HG03442 (cell line): ENCODE measurements around the gene MASP1.
A peak's percentile ranks its signal among the peaks of the same experiment; 100 is the strongest.

Experiments
- ATAC-seq: cut with Tn5 transposase; IDR thresholded peaks from one replicate; pipeline ENCODE4 v1.9.1; 2021; ENCODE audit warnings: mild to moderate bottlenecking, moderate library complexity; ENCODE audit not compliant: unreplicated experiment

Gene MASP1, protein sequence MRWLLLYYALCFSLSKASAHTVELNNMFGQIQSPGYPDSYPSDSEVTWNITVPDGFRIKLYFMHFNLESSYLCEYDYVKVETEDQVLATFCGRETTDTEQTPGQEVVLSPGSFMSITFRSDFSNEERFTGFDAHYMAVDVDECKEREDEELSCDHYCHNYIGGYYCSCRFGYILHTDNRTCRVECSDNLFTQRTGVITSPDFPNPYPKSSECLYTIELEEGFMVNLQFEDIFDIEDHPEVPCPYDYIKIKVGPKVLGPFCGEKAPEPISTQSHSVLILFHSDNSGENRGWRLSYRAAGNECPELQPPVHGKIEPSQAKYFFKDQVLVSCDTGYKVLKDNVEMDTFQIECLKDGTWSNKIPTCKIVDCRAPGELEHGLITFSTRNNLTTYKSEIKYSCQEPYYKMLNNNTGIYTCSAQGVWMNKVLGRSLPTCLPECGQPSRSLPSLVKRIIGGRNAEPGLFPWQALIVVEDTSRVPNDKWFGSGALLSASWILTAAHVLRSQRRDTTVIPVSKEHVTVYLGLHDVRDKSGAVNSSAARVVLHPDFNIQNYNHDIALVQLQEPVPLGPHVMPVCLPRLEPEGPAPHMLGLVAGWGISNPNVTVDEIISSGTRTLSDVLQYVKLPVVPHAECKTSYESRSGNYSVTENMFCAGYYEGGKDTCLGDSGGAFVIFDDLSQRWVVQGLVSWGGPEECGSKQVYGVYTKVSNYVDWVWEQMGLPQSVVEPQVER

DNA sequence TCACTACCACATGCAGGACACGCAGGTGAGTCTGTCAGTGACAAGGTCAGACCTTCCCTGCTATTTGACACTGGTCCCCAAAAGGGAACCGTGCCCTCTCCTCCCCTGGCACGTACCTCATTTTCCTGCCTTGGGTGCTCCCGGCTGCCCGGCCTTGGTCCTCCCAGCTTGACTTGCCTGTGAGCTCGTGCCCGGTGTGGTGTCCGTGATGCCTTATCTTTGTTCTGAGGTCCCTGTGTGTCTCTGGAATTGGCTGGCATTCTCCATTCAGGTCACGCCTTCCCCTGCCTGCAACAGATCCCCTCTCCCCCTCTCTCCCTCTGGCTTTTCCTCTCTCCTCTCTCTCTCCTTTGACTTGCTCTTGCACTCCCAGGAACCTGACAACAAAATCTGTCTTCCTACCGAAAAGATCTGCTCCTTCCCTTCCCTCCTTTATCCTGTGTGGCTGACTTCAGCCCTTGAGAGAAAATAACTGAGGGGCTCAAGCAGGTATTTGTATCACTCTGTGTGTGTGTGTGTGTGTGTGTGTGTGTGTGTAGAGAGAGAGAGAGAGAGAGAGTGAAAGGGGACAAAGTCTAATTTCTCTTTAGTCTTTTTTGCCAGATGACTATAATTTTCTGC lies at the start of gene MASP1:
Gene MASP1, minus strand, starts transcription at position 226 of the 621 bp plus-strand sequence. Its CDS starts 105 bp downstream, at position 121.
- ATAC-seq: no peak

- ATAC-seq: no peak
Observed at GRCh38 chr3:187340578-187340977, 49.0 kb upstream of the MASP1 start.

DNA sequence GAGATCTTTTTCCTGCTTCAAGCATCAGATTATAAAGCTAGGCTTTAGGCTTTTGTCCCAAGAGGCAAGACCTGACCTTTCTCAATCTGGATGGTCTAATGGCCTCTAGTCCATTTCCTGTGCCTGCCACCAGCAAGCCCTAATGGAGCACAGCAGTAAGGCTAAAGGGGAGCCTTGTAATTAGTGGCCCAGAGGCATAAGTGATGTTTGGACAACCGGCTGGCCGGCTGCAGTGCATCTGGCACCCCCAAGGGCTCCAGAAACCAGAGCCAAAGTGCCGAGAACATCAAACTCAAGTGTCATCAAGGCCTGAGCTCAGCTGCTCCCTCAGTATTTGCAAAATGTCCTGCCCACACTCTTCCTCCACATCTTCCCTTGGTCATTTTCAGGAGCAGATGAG lies 44.8 kb upstream of the MASP1 start:
- no peak for ATAC-seq

GRCh38 chr3:187334904-187335303 lies 43.4 kb upstream of the MASP1 start:
- ATAC-seq: no peak

GRCh38 chr3:187328691-187329090 lies 37.2 kb upstream of the MASP1 start:
- ATAC-seq: no peak

DNA sequence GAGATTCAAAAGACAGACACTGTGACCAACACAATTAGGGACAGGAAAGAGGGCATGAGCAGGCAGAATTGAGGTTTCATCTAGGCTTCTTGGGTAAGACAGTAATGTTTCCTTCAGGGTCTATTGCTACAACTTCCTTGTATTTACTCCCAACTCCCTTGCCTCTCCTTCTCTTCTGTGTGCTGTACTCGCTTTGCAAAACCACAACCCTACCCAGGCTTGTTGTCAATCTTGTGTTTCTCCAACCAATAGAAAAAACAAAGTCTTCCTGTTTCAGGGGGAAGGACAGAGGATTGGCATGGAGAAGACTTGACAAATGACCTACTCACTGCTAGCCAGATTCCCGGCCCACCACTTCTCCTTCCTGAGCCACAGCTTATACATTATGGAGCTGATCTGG lies 36.3 kb upstream of the MASP1 start:
- no peak for ATAC-seq

DNA sequence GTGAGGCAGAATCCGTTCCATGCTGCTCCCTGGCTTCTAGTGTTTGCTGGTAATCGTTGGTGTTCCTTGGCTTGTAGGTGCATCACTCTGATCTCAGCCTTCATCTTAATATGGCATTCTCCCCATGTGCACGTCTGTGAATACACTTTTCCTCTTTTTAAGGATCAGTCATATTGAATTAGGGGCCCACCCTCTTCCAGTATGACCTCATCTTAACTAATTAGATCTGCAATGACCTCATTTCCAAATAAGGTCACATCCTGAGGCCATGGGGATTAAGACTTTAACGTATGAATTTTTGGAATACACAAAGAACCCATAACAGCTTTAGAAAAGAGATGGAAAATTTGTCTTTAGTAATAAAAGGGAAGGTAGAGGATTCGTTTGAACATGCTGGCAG lies 34.1 kb upstream of the MASP1 start:
- ATAC-seq: no peak

DNA sequence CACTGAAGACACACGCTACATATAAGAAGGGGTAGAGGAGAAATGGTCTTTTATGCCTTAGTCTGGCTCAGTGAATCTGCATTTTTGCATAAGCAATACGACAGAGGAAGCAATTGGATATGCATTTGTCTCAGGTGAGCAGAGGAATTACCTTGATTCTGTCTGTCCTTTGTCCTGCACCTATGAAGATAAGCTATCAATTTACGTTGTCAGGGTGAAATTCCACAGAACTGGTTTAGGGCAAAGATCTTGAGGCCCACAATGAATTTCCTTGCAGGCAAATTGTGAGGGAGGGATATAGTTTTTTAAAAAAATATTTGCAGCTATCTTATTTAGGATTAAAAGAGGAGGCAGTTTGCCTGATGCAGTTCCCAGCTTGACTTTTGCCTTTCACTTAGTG lies 31.6 kb upstream of the MASP1 start:
- ATAC-seq: no peak

DNA sequence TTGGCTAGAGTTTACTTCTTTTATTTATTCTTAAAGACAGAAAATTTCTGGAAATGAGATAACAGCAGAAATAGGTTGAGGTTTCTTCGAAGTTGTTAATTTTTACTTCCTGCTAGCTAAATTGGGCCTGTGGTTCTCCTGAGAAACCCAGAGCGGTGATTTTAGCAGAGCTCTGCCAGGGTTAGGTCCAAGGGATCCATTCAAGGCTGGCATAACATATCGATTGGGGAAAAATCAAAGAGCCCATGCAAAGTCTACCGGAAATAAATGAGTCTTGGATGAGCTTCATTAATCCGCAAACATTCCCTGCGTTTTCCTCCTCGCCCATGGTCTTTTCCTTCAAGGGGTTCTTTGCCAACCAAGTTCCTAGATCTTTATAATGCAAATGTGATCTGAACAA lies 30.8 kb upstream of the MASP1 start:
- no peak for ATAC-seq

DNA sequence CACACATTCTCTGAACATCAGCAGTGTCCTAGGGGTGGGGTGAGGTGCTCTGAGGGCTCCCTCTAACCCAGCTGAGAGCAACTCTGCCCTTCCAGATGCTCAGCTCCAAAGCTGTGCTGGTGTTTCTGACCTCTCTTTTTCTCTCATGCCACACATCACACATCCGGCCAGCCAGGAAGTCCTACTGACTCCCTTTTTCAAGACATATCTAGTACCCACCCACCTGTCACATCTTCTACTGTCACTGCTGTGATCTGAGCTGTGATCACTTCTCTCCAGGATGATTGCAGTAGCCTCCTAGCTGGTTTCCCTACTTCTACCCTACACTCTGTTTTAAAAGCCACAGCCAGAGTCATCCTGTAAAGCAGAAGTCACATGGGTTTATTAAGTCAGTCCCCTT lies 30.2 kb upstream of the MASP1 start:
- ATAC-seq: no peak

- peak; percentile 89 for ATAC-seq
Observed at GRCh38 chr3:187319699-187320302, 28.3 kb upstream of the MASP1 start.

DNA sequence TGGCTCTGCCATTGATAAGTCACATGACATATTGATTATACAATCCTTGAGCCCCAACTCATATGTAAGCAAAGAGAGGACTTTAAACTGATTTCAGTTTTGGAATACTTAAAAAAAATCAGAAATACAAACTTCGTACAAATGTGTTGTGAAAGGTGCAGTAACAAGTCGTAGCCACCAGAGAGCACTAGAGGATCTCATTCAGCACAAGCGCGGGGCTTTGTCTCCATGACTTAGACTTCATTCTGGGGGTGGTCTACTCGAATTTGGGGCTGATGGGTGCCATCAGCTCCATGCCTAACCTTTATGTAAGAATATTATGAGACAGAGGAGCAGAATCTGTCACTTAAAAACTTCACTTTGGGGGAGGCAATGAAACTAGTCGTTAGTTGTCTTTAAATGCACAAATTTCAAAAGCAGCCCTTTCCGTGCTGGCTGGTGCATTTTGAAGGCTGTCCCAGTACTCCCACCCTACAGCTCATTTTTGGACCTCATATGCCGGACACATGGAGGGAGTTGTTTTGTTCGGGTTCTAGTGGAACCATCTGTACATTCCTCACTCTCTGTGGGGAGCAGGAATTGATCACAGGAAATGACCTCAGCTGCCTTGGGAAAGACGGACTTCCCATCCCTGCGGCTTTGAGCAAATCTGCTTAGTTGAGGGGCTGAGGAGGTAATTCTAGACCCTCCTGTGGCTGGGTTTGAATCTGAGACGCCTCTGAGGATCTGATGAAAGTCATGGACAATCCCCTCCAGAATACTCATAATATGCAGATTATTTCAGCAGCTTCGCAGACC lies 27.5 kb upstream of the MASP1 start:
- no peak for ATAC-seq

DNA sequence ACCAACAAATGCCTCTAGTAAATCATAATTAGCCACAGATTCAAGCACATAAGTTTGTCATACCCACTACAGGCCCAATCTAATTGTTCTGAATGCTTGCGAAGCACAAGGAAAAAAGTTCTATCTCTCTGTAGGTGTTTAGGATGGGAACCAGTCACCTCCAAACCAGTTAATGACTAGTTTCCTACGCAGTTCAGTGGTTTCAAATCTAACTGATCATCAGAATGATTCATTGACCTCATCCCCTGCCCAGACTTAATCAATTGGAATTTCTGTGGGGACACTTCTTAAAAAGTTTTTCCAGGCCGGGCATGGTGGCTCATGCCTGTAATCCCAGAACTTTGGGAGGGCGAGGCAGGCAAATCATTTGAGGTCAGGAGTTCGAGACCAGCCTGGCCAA lies 24.3 kb upstream of the MASP1 start:
- no peak for ATAC-seq

GRCh38 chr3:187314176-187314575 lies 22.6 kb upstream of the MASP1 start:
- ATAC-seq: no peak

GRCh38 chr3:187310954-187311470 lies 19.5 kb upstream of the MASP1 start:
- ATAC-seq: no peak

GRCh38 chr3:187310226-187310625 lies 18.7 kb upstream of the MASP1 start:
- ATAC-seq: no peak

DNA sequence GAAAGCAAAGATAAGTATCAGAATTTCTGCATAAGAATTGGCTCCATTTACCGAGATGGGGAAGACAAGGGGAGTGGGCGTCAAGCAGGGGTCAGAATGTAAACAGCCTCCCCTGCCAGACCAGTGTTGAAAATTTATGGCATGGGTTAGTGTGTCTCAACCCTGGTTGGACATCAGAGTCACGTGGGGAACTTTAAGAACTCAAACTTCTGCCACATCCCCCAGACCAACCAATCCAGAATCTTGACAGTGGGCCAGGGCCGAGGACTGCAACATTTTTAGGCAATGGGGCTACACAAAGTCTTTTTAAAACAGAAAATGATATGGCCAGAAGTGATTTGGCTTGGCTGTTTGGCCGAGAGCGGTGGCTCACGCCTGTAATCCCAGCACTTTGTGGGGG lies 14.3 kb upstream of the MASP1 start:
- ATAC-seq: no peak

GRCh38 chr3:187299611-187300010 lies 8.1 kb upstream of the MASP1 start:
- no peak for ATAC-seq

DNA sequence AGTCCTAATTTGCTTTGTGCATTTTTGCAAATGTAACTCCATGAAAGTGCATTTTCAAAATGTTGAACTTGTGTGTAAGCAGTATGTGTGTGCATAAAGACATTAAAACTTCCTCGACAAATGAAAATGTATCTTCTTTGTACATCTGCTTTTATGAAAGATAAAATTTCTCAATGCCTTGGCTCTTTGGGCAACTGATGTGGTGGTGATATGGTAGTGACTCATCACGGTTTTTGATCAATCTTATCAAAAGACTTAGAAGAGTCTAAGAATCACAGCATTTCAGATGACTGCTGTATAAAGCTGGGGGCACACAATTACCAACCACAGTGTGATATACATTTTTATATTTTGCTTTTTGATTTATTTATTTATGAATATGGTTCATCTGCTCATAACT lies 5.4 kb upstream of the MASP1 start:
- ATAC-seq: no peak

- ATAC-seq: no peak
Observed at GRCh38 chr3:187296058-187296457, 4.5 kb upstream of the MASP1 start.
